Ishikawa (cell line): ENCODE data around the gene CCDC149.

Source experiments
- CEBPB ChIP-seq: IDR thresholded peaks from 2 replicates; pipeline ENCODE4 v1.6.1; 2012
- CREB1 ChIP-seq: IDR thresholded peaks from 2 replicates; pipeline ENCODE4 v1.6.1; 2012; ENCODE audit warnings: low read depth
- EGR1 ChIP-seq: IDR thresholded peaks from 2 replicates; pipeline ENCODE4 v1.6.1; 2012
- EP300 ChIP-seq: IDR thresholded peaks from 2 replicates; pipeline ENCODE4 v1.6.1; 2012; ENCODE audit warnings: borderline replicate concordance
- FOXM1 ChIP-seq: IDR thresholded peaks from 2 replicates; pipeline ENCODE4 v1.6.1; 2012; ENCODE audit warnings: low read depth, borderline replicate concordance
- NFIC ChIP-seq: IDR thresholded peaks from 2 replicates; pipeline ENCODE4 v1.6.1; 2012
- RAD21 ChIP-seq: IDR thresholded peaks from 2 replicates; pipeline ENCODE4 v1.6.1; 2012; ENCODE audit warnings: low read depth
- REST ChIP-seq: IDR thresholded peaks from 2 replicates; pipeline ENCODE4 v1.6.1; 2012; ENCODE audit warnings: low read depth, mild to moderate bottlenecking
- TAF1 ChIP-seq: IDR thresholded peaks from 2 replicates; pipeline ENCODE4 v1.6.1; 2012; ENCODE audit warnings: low read depth, mild to moderate bottlenecking
- TCF12 ChIP-seq: IDR thresholded peaks from 2 replicates; pipeline ENCODE4 v1.6.1; 2012; ENCODE audit warnings: low read depth
- TEAD4 ChIP-seq: IDR thresholded peaks from 2 replicates; pipeline ENCODE4 v1.6.1; 2012
- USF1 ChIP-seq: IDR thresholded peaks from 2 replicates; pipeline ENCODE4 v1.6.1; 2012
- YY1 ChIP-seq: IDR thresholded peaks from 2 replicates; pipeline ENCODE4 v1.6.1; 2012; ENCODE audit warnings: low read depth
- ZBTB7A ChIP-seq: IDR thresholded peaks from 2 replicates; pipeline ENCODE4 v1.6.1; 2012; ENCODE audit warnings: low read depth
- TF ChIP-seq, protein P1 (sequence below): IDR thresholded peaks from 2 replicates; pipeline ENCODE4 v1.6.1; 2012

The CCDC149 gene

DNA sequence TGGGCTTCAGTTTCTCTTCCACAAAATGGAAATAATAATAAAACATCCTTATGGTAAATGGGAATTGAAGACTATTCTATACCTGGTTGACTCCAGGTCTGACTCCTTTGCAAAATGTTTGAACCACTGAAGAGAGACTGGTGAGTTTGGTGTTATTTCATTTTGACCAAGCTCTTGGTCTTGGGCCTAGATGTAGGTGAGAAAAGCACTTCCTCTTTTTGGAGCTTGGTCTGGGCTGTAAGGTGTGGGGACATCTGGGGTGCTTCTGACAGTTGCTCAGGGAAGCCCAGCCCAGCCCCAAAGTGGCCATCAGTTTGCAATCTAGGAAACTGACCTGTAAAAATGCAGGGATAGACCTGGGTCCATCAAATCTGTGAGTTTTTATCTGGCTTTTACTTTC, 144.2 kb downstream of the CCDC149 start:
- TF ChIP-seq FOXM1 (no peak), TEAD4 (no peak), CEBPB (no peak), TAF1 (no peak), RAD21 (no peak), ZBTB7A (no peak), TCF12 (no peak), CREB1 (no peak), EGR1 (no peak), NFIC (no peak), EP300 (no peak), REST (no peak), USF1 (no peak), YY1 (no peak)
- TF ChIP-seq, protein P1, sequence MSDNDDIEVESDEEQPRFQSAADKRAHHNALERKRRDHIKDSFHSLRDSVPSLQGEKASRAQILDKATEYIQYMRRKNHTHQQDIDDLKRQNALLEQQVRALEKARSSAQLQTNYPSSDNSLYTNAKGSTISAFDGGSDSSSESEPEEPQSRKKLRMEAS: no peak

DNA sequence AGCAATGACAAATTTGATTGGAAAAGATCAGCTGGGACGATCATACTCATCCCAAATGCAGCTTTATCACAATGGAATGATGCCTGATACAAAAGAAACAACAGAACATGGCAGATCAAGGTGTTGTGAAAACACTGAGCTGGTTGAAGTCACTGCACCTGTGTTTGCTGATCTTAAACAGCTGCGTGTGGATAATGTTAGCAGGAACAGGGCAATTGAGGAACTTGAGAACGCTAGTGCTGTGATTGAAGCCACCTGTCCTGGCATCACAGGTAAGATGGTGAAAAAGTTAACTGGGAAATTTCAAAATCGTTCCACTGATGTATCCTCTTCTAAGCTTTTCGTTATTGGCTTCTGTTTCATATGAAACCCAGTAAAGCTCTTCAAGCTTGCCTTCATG, 144.8 kb downstream of the CCDC149 start:
- no peak for TF ChIP-seq EGR1
- no peak for TF ChIP-seq NFIC
- no peak for TF ChIP-seq TEAD4
- TF ChIP-seq CEBPB: no peak
- TF ChIP-seq RAD21: no peak
- TF ChIP-seq CREB1: no peak
- TF ChIP-seq TCF12: no peak
- TF ChIP-seq REST: no peak
- no peak for TF ChIP-seq EP300
- no peak for TF ChIP-seq ZBTB7A
- no peak for TF ChIP-seq FOXM1
- TF ChIP-seq, protein P1: no peak
- TF ChIP-seq USF1: no peak
- TF ChIP-seq TAF1: no peak
- no peak for TF ChIP-seq YY1

DNA sequence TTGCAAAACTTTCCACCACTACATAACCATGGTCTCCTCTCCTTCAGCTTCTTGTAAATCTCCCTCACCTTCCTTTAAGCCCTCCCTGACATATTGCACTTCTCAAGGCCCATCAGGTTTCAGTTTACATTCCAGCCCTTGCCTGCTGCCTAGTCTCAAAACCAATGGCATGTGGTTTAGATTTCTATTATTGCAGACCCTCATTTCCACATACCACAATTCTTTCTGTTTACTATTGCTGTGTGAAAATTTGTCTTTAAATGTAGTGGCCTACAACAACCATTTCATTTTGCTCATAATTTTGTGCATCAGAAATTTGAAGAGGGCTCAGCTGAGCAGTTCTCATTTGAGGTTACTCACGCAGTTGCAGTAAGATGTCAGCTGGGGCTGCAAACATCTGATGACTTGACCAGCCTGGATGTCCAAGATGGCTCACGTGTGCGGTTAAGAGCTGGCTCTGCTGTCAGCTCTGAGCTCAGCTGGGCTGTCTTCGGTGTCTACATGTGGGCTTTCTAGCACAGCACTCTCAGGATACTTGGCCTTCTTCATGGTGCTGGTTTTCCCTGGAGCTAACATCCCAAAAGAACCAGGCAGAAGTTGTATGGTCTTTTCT, 147.4 kb downstream of the CCDC149 start:
- TF ChIP-seq USF1: no peak
- TF ChIP-seq TAF1: no peak
- TF ChIP-seq TEAD4: no peak
- no peak for TF ChIP-seq FOXM1
- TF ChIP-seq YY1: no peak
- no peak for TF ChIP-seq REST
- no peak for TF ChIP-seq CREB1
- no peak for TF ChIP-seq RAD21
- TF ChIP-seq EGR1: no peak
- no peak for TF ChIP-seq ZBTB7A
- no peak for TF ChIP-seq NFIC
- TF ChIP-seq EP300: no peak

DNA sequence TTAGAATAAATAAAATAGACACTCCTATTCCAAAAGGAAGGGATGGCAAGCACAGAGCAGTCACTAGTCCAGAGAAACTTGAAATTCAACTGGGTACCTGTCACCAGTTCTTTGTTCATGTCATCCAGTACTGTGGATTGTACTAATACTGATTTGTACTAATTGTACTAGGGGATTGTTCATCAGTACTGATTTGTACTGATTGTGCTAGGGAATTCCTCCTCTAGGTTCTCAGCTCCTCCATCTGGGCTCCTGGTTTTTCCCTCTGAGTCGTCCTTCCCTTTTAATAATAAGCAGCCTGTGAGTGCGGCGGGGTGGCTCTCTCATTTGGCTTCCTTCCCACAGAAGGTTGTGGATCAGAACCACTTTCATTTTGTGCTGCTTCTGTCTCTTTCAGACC, 148.5 kb downstream of the CCDC149 start:
- no peak for TF ChIP-seq RAD21
- TF ChIP-seq NFIC: no peak
- no peak for TF ChIP-seq YY1
- TF ChIP-seq, protein P1: no peak
- TF ChIP-seq CEBPB: no peak
- TF ChIP-seq TEAD4: no peak
- no peak for TF ChIP-seq ZBTB7A
- no peak for TF ChIP-seq EGR1
- TF ChIP-seq EP300: no peak
- TF ChIP-seq TCF12: no peak
- TF ChIP-seq FOXM1: no peak
- no peak for TF ChIP-seq CREB1
- no peak for TF ChIP-seq USF1
- TF ChIP-seq REST: no peak
- no peak for TF ChIP-seq TAF1
